Activated T-helper 1 cell treated with anti-CD3 and anti-CD28 coated beads, Interleukin-12 subunit alpha, Interleukin-12 subunit beta, Interleukin-2, Interleukin-4 antibody, amounts not matched to agents 30 ng/mL and 10 ng/mL and 1 ng/mL, durations not matched to agents 14 hours and 24 hours and 36 hours (primary cell): ENCODE measurements around the gene MCM7. TPM values are rescaled to one million over a fixed set of nuclear protein-coding genes. Genes with fewer than 3 reads are reported as not detected.
"Not testable (repeated sequence)": the region's sequence is repeated elsewhere in the genome, so short reads cannot be mapped to it uniquely, and the experiment has no call there.

ENCODE experiments used
- DNase-seq: peaks from one replicate; pipeline ENCODE4 v3.0.0; 2021; ENCODE audit warnings: low spot score
- H3K27ac Mint-ChIP-seq: one replicate; pipeline ENCODE4 v1.8.0; 2021; ENCODE audit warnings: mild to moderate bottlenecking, mixed read lengths
- H3K27me3 Mint-ChIP-seq: one replicate; pipeline ENCODE4 v1.8.0; 2022; ENCODE audit warnings: mild to moderate bottlenecking, moderate library complexity, mixed read lengths; ENCODE audit not compliant: insufficient read depth
- H3K36me3 Mint-ChIP-seq: one replicate; pipeline ENCODE4 v1.8.0; 2021; ENCODE audit warnings: low read depth, mixed read lengths
- H3K4me1 Mint-ChIP-seq: one replicate; pipeline ENCODE4 v1.8.0; 2021; ENCODE audit warnings: low read depth, mixed read lengths
- H3K4me3 Mint-ChIP-seq: one replicate; pipeline ENCODE4 v1.8.0; 2021; ENCODE audit warnings: mild to moderate bottlenecking, moderate library complexity, mixed read lengths
- H3K9me3 Mint-ChIP-seq: one replicate; pipeline ENCODE4 v1.8.0; 2021; ENCODE audit warnings: mixed read lengths
- intact Hi-C: fragments of 100-400 bp; cut with micrococcal nuclease; formaldehyde crosslinking; loops from one replicate; pipeline ENCODE4 v1.15.1; 2024
- total RNA-seq: library from RNA; stranded (reverse); gene quantifications from 2 replicates; pipeline ENCODE4 v1.2.3, GENCODE V29; 2022

Gene MCM7
- total RNA-seq, 1 donor from 2014 or later, result 447 TPM

GRCh38 chr7:100130220-100130607 is 29.0 kb upstream of the MCM7 start:
- H3K27me3 Mint-ChIP-seq, DNase-seq, H3K36me3 Mint-ChIP-seq, H3K27ac Mint-ChIP-seq, H3K9me3 Mint-ChIP-seq, H3K4me3 Mint-ChIP-seq: not testable (repeated sequence)
- intact Hi-C loops, result loop anchor here (5.0 kb wide), 2 partner anchors 142 to 153 kb away; partner anchors contain the start of gene AZGP1
- H3K4me1 Mint-ChIP-seq, result peaks cover 17% of the 10 kb centered on the region

GRCh38 chr7:100128637-100128963 is 27.4 kb upstream of the MCM7 start:
- Mint-ChIP-seq H3K4me3 (peak overlapping the region; percentile 78), H3K36me3 (peaks cover 4% of the 10 kb centered on the region), H3K27me3 (no peaks in the 10 kb centered on the region), H3K9me3 (no peaks in the 10 kb centered on the region), H3K4me1 (peaks cover 27% of the 10 kb centered on the region), H3K27ac (peak overlapping the region; percentile 68)
- no peak for DNase-seq
- intact Hi-C loops, result loop anchor here (10.0 kb wide), 1 partner anchor 546 kb away; the partner anchor contains the start of gene GNB2

- Mint-ChIP-seq H3K36me3 (peaks cover 4% of the 10 kb centered on the region), H3K27me3 (no peaks in the 10 kb centered on the region), H3K4me1 (peaks cover 27% of the 10 kb centered on the region), H3K27ac (peak overlapping the region; percentile 68), H3K4me3 (peak overlapping the region; percentile 78), H3K9me3 (no peaks in the 10 kb centered on the region)
- intact Hi-C loops, result loop anchor here (1.0 to 10.0 kb wide), 8 partner anchors 9 to 547 kb away; partner anchors contain the start of genes CNPY4, COPS6, GNB2 and LAMTOR4
- DNase-seq, result no peak
Measured at GRCh38 chr7:100127866-100128636, 26.9 kb upstream of the MCM7 start.

- H3K27ac Mint-ChIP-seq, result peak within 1 kb of the TSS; percentile 95
- H3K9me3 Mint-ChIP-seq, result no peaks in the 10 kb centered on the region
- peak; percentile 85 for DNase-seq
- intact Hi-C loops, result loop anchor here (1.0 to 10.0 kb wide), 10 partner anchors 8 to 548 kb away; partner anchors contain the start of genes CNPY4, COPS6, GNB2 and LAMTOR4
- H3K4me1 Mint-ChIP-seq, result peaks cover 20% of the 10 kb centered on the region
- peak within 1 kb of the TSS; percentile 94 for H3K4me3 Mint-ChIP-seq
- peaks cover 6% of the 10 kb centered on the region for H3K36me3 Mint-ChIP-seq
- H3K27me3 Mint-ChIP-seq, result no peaks in the 10 kb centered on the region
Measured at GRCh38 chr7:100126931-100127865, 26.0 kb upstream of the MCM7 start, which contains the start of gene MBLAC1. MBLAC1 (plus strand) TSS chr7:100126967; CDS start chr7:100127396, 429 bp downstream.

GRCh38 chr7:100126239-100126930 is 25.2 kb upstream of the MCM7 start:
- Mint-ChIP-seq H3K27ac (peak overlapping the region; percentile 95), H3K9me3 (no peaks in the 10 kb centered on the region), H3K4me3 (peak overlapping the region; percentile 94), H3K4me1 (peaks cover 20% of the 10 kb centered on the region), H3K27me3 (no peaks in the 10 kb centered on the region), H3K36me3 (peaks cover 6% of the 10 kb centered on the region)
- no peak for DNase-seq
- intact Hi-C loops, result loop anchor here (1.0 to 10.0 kb wide), 7 partner anchors 26 to 548 kb away; partner anchors contain the start of genes COPS6, GNB2, TRIM4 and ZKSCAN1

- Mint-ChIP-seq H3K36me3 (peaks cover 6% of the 10 kb centered on the region), H3K4me1 (peaks cover 29% of the 10 kb centered on the region), H3K27ac (peak overlapping the region; percentile 29), H3K4me3 (peak overlapping the region; percentile 94), H3K9me3 (no peaks in the 10 kb centered on the region), H3K27me3 (no peaks in the 10 kb centered on the region)
- intact Hi-C loops, result loop anchor here (10.0 kb wide), 1 partner anchor 550 kb away; the partner anchor contains the start of gene GNB2
- no peak for DNase-seq
Measured at GRCh38 chr7:100124301-100125230, 23.4 kb upstream of the MCM7 start.

GRCh38 chr7:100122568-100122967 is 21.4 kb upstream of the MCM7 start:
- no peak overlapping the region for H3K4me3 Mint-ChIP-seq
- peaks cover 6% of the 10 kb centered on the region for H3K36me3 Mint-ChIP-seq
- peaks cover 30% of the 10 kb centered on the region for H3K4me1 Mint-ChIP-seq
- no peak overlapping the region for H3K27ac Mint-ChIP-seq
- no peaks in the 10 kb centered on the region for H3K27me3 Mint-ChIP-seq
- DNase-seq, result no peak
- no peaks in the 10 kb centered on the region for H3K9me3 Mint-ChIP-seq
- intact Hi-C loops, result loop anchor here (10.0 kb wide), 1 partner anchor 552 kb away; the partner anchor contains the start of gene GNB2

- DNase-seq, result no peak
- H3K4me3 Mint-ChIP-seq, result no peak overlapping the region
- no peaks in the 10 kb centered on the region for H3K9me3 Mint-ChIP-seq
- no peak overlapping the region for H3K27ac Mint-ChIP-seq
- intact Hi-C loops, result loop anchor here (10.0 kb wide), 1 partner anchor 553 kb away; the partner anchor contains the start of gene GNB2
- peaks cover 30% of the 10 kb centered on the region for H3K4me1 Mint-ChIP-seq
- peaks cover 6% of the 10 kb centered on the region for H3K36me3 Mint-ChIP-seq
- H3K27me3 Mint-ChIP-seq, result no peaks in the 10 kb centered on the region
Measured at GRCh38 chr7:100122067-100122466, 20.9 kb upstream of the MCM7 start.

- H3K36me3 Mint-ChIP-seq, result peaks cover 9% of the 10 kb centered on the region
- no peak for DNase-seq
- intact Hi-C loops, result loop anchor here (1.0 to 10.0 kb wide), 2 partner anchors 28 to 554 kb away; partner anchors contain the start of genes GNB2 and LAMTOR4
- no peaks in the 10 kb centered on the region for H3K27me3 Mint-ChIP-seq
- peak overlapping the region; percentile 98 for H3K4me3 Mint-ChIP-seq
- H3K9me3 Mint-ChIP-seq, result no peaks in the 10 kb centered on the region
- peak overlapping the region; percentile 97 for H3K27ac Mint-ChIP-seq
- peaks cover 30% of the 10 kb centered on the region for H3K4me1 Mint-ChIP-seq
Measured at GRCh38 chr7:100120733-100121036, 19.5 kb upstream of the MCM7 start.

GRCh38 chr7:100119970-100120732 is 19.0 kb upstream of the MCM7 start:
- no peaks in the 10 kb centered on the region for H3K9me3 Mint-ChIP-seq
- H3K27ac Mint-ChIP-seq, result peak overlapping the region; percentile 97
- H3K4me1 Mint-ChIP-seq, result peaks cover 26% of the 10 kb centered on the region
- H3K36me3 Mint-ChIP-seq, result peaks cover 9% of the 10 kb centered on the region
- peak; percentile 66 for DNase-seq
- intact Hi-C loops, result loop anchor here (1.0 to 10.0 kb wide), 7 partner anchors 7 to 555 kb away; partner anchors contain the start of genes AP4M1, GNB2, LAMTOR4 and MCM7
- peak overlapping the region; percentile 98 for H3K4me3 Mint-ChIP-seq
- no peaks in the 10 kb centered on the region for H3K27me3 Mint-ChIP-seq
